GM12892 (cell line): ENCODE measurements around the gene PHACTR4.

Experiments
- POLR2A ChIP-seq: IDR thresholded peaks from 2 replicates; pipeline ENCODE4 v1.6.1; 2011; ENCODE audit warnings: low read depth, low read length, control low read depth
- POLR2AphosphoS5 ChIP-seq: IDR thresholded peaks from 2 replicates; pipeline ENCODE4 v1.6.1; 2011; ENCODE audit warnings: low read depth, low read length, control low read depth

GRCh38 chr1:28482702-28483101 lies 113.2 kb downstream of the PHACTR4 start:
- TF ChIP-seq POLR2A (no peak), POLR2AphosphoS5 (no peak)
